ENCODE data around the gene CBLB. TPM values are rescaled to one million over a fixed set of nuclear protein-coding genes. Genes with fewer than 3 reads are reported as not detected.

The CBLB gene
- total RNA-seq, 1 experiment from 2014 or later = 34.3 TPM

DNA sequence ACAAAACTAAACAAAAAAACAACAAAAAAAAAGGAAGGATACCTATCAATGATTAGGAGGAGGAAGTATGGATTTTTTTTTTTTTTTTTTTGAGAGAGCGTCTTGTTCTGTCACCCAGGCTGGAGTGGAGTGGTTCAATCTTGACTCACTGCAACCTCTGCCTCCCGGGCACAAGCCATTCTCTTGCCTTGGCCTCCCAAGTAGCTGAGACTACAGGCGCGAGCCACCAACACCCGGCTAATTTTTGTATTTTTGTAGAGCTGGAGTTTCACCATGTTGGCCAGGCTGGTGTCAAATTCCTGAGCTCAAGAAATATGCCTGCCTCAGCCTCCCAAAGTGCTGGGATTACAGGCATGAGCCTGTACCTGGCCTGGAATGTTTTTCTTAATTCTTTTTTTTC, 195.8 kb downstream of the CBLB start:
- H3K9me3 Mint-ChIP-seq (ENCODE audit: unreplicated experiment) = no peaks in the 10 kb centered on the region
- H3K27ac Mint-ChIP-seq (ENCODE audit: unreplicated experiment) = no peak overlapping the region
- intact Hi-C loops (cut with micrococcal nuclease; ENCODE audit: unreplicated experiment) = no loop called here
- H3K36me3 ChIP-seq (ENCODE audit: control insufficient read depth, insufficient read depth, low read length) = no peaks in the 10 kb centered on the region
- peaks cover 7% of the 10 kb centered on the region for H3K36me3 Mint-ChIP-seq (ENCODE audit: insufficient read depth, unreplicated experiment)
- POLR2A ChIA-PET = no interaction called here
- H3K4me1 ChIP-seq = peaks cover 7% of the 10 kb centered on the region; the same call in 1 of the 2 replicates
- H3K4me3 ChIP-seq (ENCODE audit: low read depth, low read length) = no peak overlapping the region
- H3K4me3 Mint-ChIP-seq (ENCODE audit: unreplicated experiment) = no peak overlapping the region
- DNase-seq = no peak
- no TSS peak for BruUV-seq (replicated peaks)
- CTCF ChIA-PET = no interaction called here
- H3K27me3 Mint-ChIP-seq (ENCODE audit: insufficient read depth, unreplicated experiment) = no peaks in the 10 kb centered on the region
- H3K27me3 ChIP-seq (replicated peaks; ENCODE audit: control insufficient read depth, insufficient read depth, low read length) = no peaks in the 10 kb centered on the region
- TF ChIP-seq, protein P1, sequence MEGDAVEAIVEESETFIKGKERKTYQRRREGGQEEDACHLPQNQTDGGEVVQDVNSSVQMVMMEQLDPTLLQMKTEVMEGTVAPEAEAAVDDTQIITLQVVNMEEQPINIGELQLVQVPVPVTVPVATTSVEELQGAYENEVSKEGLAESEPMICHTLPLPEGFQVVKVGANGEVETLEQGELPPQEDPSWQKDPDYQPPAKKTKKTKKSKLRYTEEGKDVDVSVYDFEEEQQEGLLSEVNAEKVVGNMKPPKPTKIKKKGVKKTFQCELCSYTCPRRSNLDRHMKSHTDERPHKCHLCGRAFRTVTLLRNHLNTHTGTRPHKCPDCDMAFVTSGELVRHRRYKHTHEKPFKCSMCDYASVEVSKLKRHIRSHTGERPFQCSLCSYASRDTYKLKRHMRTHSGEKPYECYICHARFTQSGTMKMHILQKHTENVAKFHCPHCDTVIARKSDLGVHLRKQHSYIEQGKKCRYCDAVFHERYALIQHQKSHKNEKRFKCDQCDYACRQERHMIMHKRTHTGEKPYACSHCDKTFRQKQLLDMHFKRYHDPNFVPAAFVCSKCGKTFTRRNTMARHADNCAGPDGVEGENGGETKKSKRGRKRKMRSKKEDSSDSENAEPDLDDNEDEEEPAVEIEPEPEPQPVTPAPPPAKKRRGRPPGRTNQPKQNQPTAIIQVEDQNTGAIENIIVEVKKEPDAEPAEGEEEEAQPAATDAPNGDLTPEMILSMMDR (IDR thresholded peaks at IDR 0.05; ENCODE audit: insufficient read depth in 1 of 2, low read depth in 1 of 2, low read length in 1 of 2, severe bottlenecking in 1 of 2, unreplicated experiment in 1 of 2) = no peak
- peaks cover 6% of the 10 kb centered on the region for H3K4me1 Mint-ChIP-seq (ENCODE audit: low read depth, unreplicated experiment)
- H3K9me3 ChIP-seq = no peaks in the 10 kb centered on the region

DNA sequence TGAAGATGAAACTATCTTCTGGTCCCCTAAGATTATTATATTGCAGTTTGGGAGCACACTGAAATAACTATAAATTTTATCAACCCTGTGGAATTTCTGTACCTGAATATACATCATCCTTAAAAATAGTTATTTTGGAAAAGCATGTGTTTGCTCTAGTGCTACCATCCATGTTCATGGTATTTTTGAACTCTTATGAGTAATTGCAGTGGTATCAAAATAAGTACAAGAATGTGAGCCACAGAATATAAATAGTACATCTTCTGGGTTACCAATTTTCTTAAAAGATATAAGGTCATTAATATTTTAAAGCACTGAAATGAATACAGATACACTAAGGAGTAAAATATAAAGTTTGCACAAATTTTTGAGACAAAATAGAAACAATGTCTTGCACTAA, 206.5 kb downstream of the CBLB start:
- no peak for DNase-seq
- POLR2A ChIA-PET = no interaction called here
- Histone ChIP-seq H3K4me1 (peaks cover under 1% of the 10 kb centered on the region; the same call in 1 of the 2 replicates), H3K9me3 (no peaks in the 10 kb centered on the region), H3K27me3 (replicated peaks; ENCODE audit: control insufficient read depth, insufficient read depth, low read length) (no peaks in the 10 kb centered on the region), H3K4me3 (ENCODE audit: low read depth, low read length) (no peak overlapping the region), H3K36me3 (ENCODE audit: control insufficient read depth, insufficient read depth, low read length) (no peaks in the 10 kb centered on the region)
- CTCF ChIA-PET = no interaction called here
- H3K9me3 Mint-ChIP-seq (ENCODE audit: unreplicated experiment) = no peaks in the 10 kb centered on the region
- intact Hi-C loops (cut with micrococcal nuclease; ENCODE audit: unreplicated experiment) = no loop called here
- H3K27me3 Mint-ChIP-seq (ENCODE audit: insufficient read depth, unreplicated experiment) = no peaks in the 10 kb centered on the region
- no peak overlapping the region for H3K4me3 Mint-ChIP-seq (ENCODE audit: unreplicated experiment)
- no TSS peak for BruUV-seq (replicated peaks)
- peaks cover 17% of the 10 kb centered on the region for H3K36me3 Mint-ChIP-seq (ENCODE audit: insufficient read depth, unreplicated experiment)
- H3K27ac Mint-ChIP-seq (ENCODE audit: unreplicated experiment) = no peak overlapping the region
- TF ChIP-seq, protein P1 (IDR thresholded peaks at IDR 0.05; ENCODE audit: insufficient read depth in 1 of 2, low read depth in 1 of 2, low read length in 1 of 2, severe bottlenecking in 1 of 2, unreplicated experiment in 1 of 2) = no peak
- H3K4me1 Mint-ChIP-seq (ENCODE audit: low read depth, unreplicated experiment) = no peaks in the 10 kb centered on the region

DNA sequence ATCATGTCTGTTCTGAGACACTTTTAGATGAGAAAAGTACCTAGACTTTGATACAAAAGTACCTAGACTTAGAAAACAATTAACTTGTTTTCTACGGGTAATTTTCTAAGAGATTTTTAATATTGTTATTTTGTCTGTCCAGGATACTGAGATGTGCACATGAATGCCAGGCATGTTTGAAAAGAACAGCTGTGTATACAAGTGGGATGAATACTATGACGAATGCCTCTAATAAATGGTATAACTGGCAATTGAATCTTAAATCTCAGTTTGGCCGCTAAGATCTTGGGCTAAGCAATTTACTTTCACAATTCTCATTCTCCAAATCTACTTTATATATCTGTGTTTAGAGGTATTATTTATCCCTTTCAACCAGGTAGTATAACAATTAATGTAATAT, 207.4 kb downstream of the CBLB start:
- H3K9me3 ChIP-seq = no peaks in the 10 kb centered on the region
- Mint-ChIP-seq H3K4me3 (ENCODE audit: unreplicated experiment) (no peak overlapping the region), H3K9me3 (ENCODE audit: unreplicated experiment) (no peaks in the 10 kb centered on the region), H3K36me3 (ENCODE audit: insufficient read depth, unreplicated experiment) (peaks cover 17% of the 10 kb centered on the region), H3K27me3 (ENCODE audit: insufficient read depth, unreplicated experiment) (no peaks in the 10 kb centered on the region), H3K27ac (ENCODE audit: unreplicated experiment) (no peak overlapping the region), H3K4me1 (ENCODE audit: low read depth, unreplicated experiment) (no peaks in the 10 kb centered on the region)
- ChIA-PET CTCF (no interaction called here), POLR2A (no interaction called here)
- H3K27me3 ChIP-seq (replicated peaks; ENCODE audit: control insufficient read depth, insufficient read depth, low read length) = no peaks in the 10 kb centered on the region
- intact Hi-C loops (cut with micrococcal nuclease; ENCODE audit: unreplicated experiment) = no loop called here
- TF ChIP-seq, protein P1 (IDR thresholded peaks at IDR 0.05; ENCODE audit: insufficient read depth in 1 of 2, low read depth in 1 of 2, low read length in 1 of 2, severe bottlenecking in 1 of 2, unreplicated experiment in 1 of 2) = no peak
- DNase-seq = no peak
- H3K4me1 ChIP-seq = peaks cover 7% of the 10 kb centered on the region; the same call in 1 of the 2 replicates
- H3K36me3 ChIP-seq (ENCODE audit: control insufficient read depth, insufficient read depth, low read length) = no peaks in the 10 kb centered on the region
- BruUV-seq (replicated peaks) = no TSS peak
- H3K4me3 ChIP-seq (ENCODE audit: low read depth, low read length) = no peak overlapping the region

Data from Caco-2 (cell line).